GM12878 (cell line): ENCODE results near the gene RGS6. TPM values are rescaled to one million over a fixed set of nuclear protein-coding genes. Genes with fewer than 3 reads are reported as not detected.

Source experiments
- ATAC-seq: fragments of 200-7000 bp; cut with Tn5 transposase; 3 replicates; pipeline ENCODE4 v1.9.1; 2020; ENCODE audit warnings: mild to moderate bottlenecking, moderate library complexity
- BruUV-seq: library from RNA; stranded (reverse); fragments of 400-500 nt; replicated peaks from 2 replicates; lab custom pipeline; 2021; lab: Mats Ljungman, UMichigan
- CTCF ChIA-PET: fragments of 300-600 bp; sonication (Branson Sonifier 250); formaldehyde crosslinking; extraction: SDS; loops from one replicate; lab custom pipeline; 2021; ENCODE audit warnings: inconsistent platforms; lab: Yijun Ruan, JAX
- POLR2A ChIA-PET: fragments of 350-600 bp; formaldehyde crosslinking; extraction: SDS; loops from one replicate; lab custom pipeline; 2021; ENCODE audit warnings: inconsistent platforms; lab: Charles Lee
- RAD21 ChIA-PET: fragments of 300-600 bp; sonication (Branson Sonifier 250); formaldehyde crosslinking; loops from one replicate; lab custom pipeline; 2023; ENCODE audit warnings: antibody characterized with exemption; ENCODE audit not compliant: unreplicated experiment; lab: Charles Lee
- SMC1A ChIA-PET: fragments of 300-600 bp; sonication (Branson Sonifier 250); formaldehyde crosslinking; loops from one replicate; lab custom pipeline; 2023; ENCODE audit not compliant: unreplicated experiment, uncharacterized antibody; lab: Charles Lee
- DNase-seq: peaks from one replicate; pipeline ENCODE4 v3.0.0-alpha.2; 2011; ENCODE audit warnings: low read depth, low spot score
- FAIRE-seq: peaks from 3 replicates; lab custom pipeline; 2011; peaks lifted over from hg19 to GRCh38; lab: Jason Lieb, UNC
- H2AFZ ChIP-seq: 2 replicates; pipeline ENCODE4 v1.6.0; 2011; ENCODE audit warnings: low read depth, low read length, control low read depth; ENCODE audit not compliant: control insufficient read depth
- H3K27ac ChIP-seq: 2 replicates; pipeline ENCODE4 v1.5.1; 2011; ENCODE audit warnings: control low read depth; ENCODE audit not compliant: control insufficient read depth, insufficient read depth
- H3K27me3 ChIP-seq, 2 experiments: replicated peaks in 1 of 2; 2 replicates each; pipeline versions ENCODE4 v1.6.0 to v1.6.1; 2011; ENCODE audit warnings: low read length in 1 of 2; ENCODE audit not compliant: control insufficient read depth in 2 of 2, insufficient read depth in 2 of 2
- H3K36me3 ChIP-seq, 2 experiments: 2 replicates each; pipeline ENCODE4 v1.5.1; 2011; ENCODE audit warnings: low read length in 1 of 2; ENCODE audit not compliant: control insufficient read depth in 2 of 2, insufficient read depth in 2 of 2
- H3K4me1 ChIP-seq: 2 replicates; pipeline ENCODE4 v1.6.1; 2011; ENCODE audit warnings: mild to moderate bottlenecking, low read length, moderate library complexity, mixed read lengths; ENCODE audit not compliant: control insufficient read depth, insufficient read depth
- H3K4me2 ChIP-seq: 2 replicates; pipeline ENCODE4 v1.6.0; 2011; ENCODE audit warnings: control low read depth; ENCODE audit not compliant: control insufficient read depth, insufficient read depth
- H3K4me3 ChIP-seq: fragments of 200-600 bp; sonication (generic); 2 replicates; pipeline ENCODE4 v1.5.1; 2016
- H3K79me2 ChIP-seq: 2 replicates; pipeline ENCODE4 v1.6.0; 2011; ENCODE audit warnings: low read length; ENCODE audit not compliant: control insufficient read depth, insufficient read depth
- H3K9ac ChIP-seq: 2 replicates; pipeline ENCODE4 v1.8.0; 2011; ENCODE audit warnings: low read length, control low read depth, mixed read lengths; ENCODE audit not compliant: control insufficient read depth, insufficient read depth
- H3K9me3 ChIP-seq: replicated peaks from 3 replicates; pipeline ENCODE4 v1.5.1; 2011; ENCODE audit warnings: mild to moderate bottlenecking, low read length; ENCODE audit not compliant: control insufficient read depth, insufficient read depth
- H4K20me1 ChIP-seq: 2 replicates; pipeline ENCODE4 v1.6.0; 2011; ENCODE audit not compliant: control insufficient read depth, insufficient read depth
- CBX5 ChIP-seq: sonication (generic); IDR thresholded peaks from 2 replicates; pipeline ENCODE4 v1.6.1; 2016; ENCODE audit warnings: low read depth, moderate library complexity, mild to moderate bottlenecking, inconsistent platforms
- FOXM1 ChIP-seq: IDR thresholded peaks from 2 replicates; pipeline ENCODE4 v1.6.1; 2012; ENCODE audit warnings: low read depth, mild to moderate bottlenecking, inconsistent platforms, low read length, moderate library complexity
- JUND ChIP-seq: IDR thresholded peaks from 2 replicates; pipeline ENCODE4 v1.6.1; 2012; ENCODE audit warnings: low read depth, mild to moderate bottlenecking, low read length, improper control_type of control experiment, moderate library complexity
- MXI1 ChIP-seq: fragments of 150-350 bp; IDR thresholded peaks from 2 replicates; pipeline ENCODE4 v1.6.1; 2011; ENCODE audit warnings: low read depth, mild to moderate bottlenecking, inconsistent platforms, low read length, improper control_type of control experiment
- RAD21 ChIP-seq: IDR thresholded peaks from 2 replicates; pipeline ENCODE4 v1.6.1; 2011; ENCODE audit warnings: mild to moderate bottlenecking, low read depth, low read length, moderate library complexity; ENCODE audit not compliant: insufficient read depth
- SMARCA5 ChIP-seq: fragments of 450-650 bp; IDR thresholded peaks from 2 replicates; pipeline ENCODE4 v1.6.1; 2017; ENCODE audit warnings: mild to moderate bottlenecking
- SMC3 ChIP-seq: IDR thresholded peaks from 2 replicates; pipeline ENCODE4 v1.6.1; 2011; ENCODE audit warnings: low read length, improper control_type of control experiment, borderline replicate concordance
- ZNF274 ChIP-seq: IDR thresholded peaks from one replicate; pipeline ENCODE4 v1.8.0; 2011; ENCODE audit not compliant: insufficient read length, insufficient read depth
- ZNF592 ChIP-seq: fragments of 450-650 bp; IDR thresholded peaks from 2 replicates; pipeline ENCODE4 v1.6.1; 2017; ENCODE audit warnings: mild to moderate bottlenecking, moderate library complexity
- WGBS: methylation state at CpG from one replicate; pipeline ENCODE4 v1.1.6; 2016; ENCODE audit warnings: low lambda C conversion rate; ENCODE audit not compliant: insufficient replicate concordance, insufficient coverage; ENCODE audit errors: missing lambda C conversion rate; 5-methylcytosine and 5-hydroxymethylcytosine counted together
- in situ Hi-C: fragments of 300-500 bp; cut with MboI; formaldehyde crosslinking; loops from 9 replicates; pipeline ENCODE4 v1.14.3; 2018; ENCODE audit warnings: mixed read lengths
- intact Hi-C: fragments of 100-400 bp; cut with micrococcal nuclease; formaldehyde crosslinking; loops from one replicate; pipeline ENCODE4 v1.14.2; 2022; ENCODE audit not compliant: unreplicated experiment
- polyA plus RNA-seq, 11 experiments: library from polyadenylated mRNA; depleted of rRNA in 4 of 11; unstranded in 6 of 11; stranded (reverse) in 5 of 11; fragments of >200 nt; fragmentation: Nextera tagmentation in 4 of 11; fragmentation: Illumina TruSeq in 1 of 11; extraction: Ambion mirVana in 4 of 11; extraction: Trizol in 1 of 11; gene quantifications; 1 replicate in 1 of 11; 2 replicates in 10 of 11; pipeline versions ENCODE4 v1.2.1 to v1.2.3, GENCODE V29; 2011 to 2016; ENCODE audit warnings: inconsistent platforms in 2 of 11, missing spikeins in 2 of 11, low read depth in 1 of 11
- total RNA-seq, 4 experiments: library from RNA; depleted of rRNA in 3 of 4; stranded (reverse); fragments of >200 nt in 3 of 4; fragmentation: Illumina TruSeq in 1 of 4; extraction: Trizol in 1 of 4; gene quantifications; 2 replicates each; pipeline versions ENCODE4 v1.2.1 to v1.2.3, GENCODE V29; 2013 to 2021
- TF ChIP-seq, protein P1 (sequence below): fragments of 450-650 bp; IDR thresholded peaks from 2 replicates; pipeline ENCODE4 v1.6.1; 2016; ENCODE audit warnings: mild to moderate bottlenecking

Gene RGS6
- total and polyA plus RNA-seq, 10 of the 15 experiments (the other 5 are each of a cell fraction or from before 2014, with no cell fraction given): 3.9 to 18.1 (median 12.4) TPM

DNA sequence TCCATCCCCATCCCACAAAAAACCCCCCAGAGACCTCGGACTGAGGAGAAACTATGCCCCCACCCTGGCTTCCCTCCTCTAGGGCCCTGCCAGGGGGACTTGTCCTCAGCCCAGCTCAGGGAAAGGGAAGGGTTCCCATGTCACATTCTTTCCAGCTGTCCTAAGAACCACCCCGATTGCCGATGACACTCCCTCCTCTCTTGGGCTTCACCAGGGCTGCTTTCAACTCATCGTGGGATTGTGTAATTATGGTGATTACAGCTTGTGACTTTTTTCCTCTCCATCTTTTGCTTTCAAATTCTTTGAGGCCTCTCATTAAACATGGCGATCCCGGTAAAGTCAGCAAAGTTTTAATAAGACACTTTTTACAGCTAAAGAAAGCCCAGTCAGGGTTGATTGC, 617.6 kb downstream of the RGS6 start (continued):
- TF ChIP-seq FOXM1: no peak
- no peak for TF ChIP-seq CBX5
- TF ChIP-seq JUND: no peak
- no peak for TF ChIP-seq ZNF274
- TF ChIP-seq ZNF592: no peak
- no peak for TF ChIP-seq SMARCA5
- TF ChIP-seq, all 136 proteins: peak for 0

DNA sequence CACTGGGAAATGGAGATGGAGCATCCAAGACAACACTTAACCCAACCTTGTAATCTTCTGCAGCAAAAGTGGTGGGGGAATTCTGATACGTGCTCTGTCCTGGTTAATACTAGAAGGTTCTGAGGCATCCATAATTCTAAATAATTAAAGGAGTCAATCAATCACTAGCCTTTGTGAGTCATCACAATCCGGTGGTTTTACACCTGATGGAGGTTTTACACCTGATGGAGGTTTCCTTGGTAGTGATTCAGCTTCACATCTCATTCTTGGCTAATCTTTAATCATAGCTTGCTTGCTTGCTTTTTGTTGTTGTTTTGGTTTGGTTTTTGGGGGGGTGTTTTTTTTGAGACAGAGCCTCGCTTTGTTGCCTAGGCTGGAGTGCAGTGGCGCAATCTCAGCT, 618.3 kb downstream of the RGS6 start:
- no peak for DNase-seq
- no peak overlapping the region for H3K27ac ChIP-seq
- no peaks in the 10 kb centered on the region for H3K79me2 ChIP-seq
- RAD21 ChIA-PET: no interaction called here
- peak; percentile 31 for ATAC-seq
- 80% methylated on average over 4 of the region's 4 CpGs for WGBS
- H3K4me1 ChIP-seq: no peaks in the 10 kb centered on the region
- H3K36me3 ChIP-seq: no peaks in the 10 kb centered on the region
- H3K27me3 ChIP-seq: no peaks in the 10 kb centered on the region
- H2AFZ ChIP-seq: no peak overlapping the region
- no peak overlapping the region for H3K4me2 ChIP-seq
- POLR2A ChIA-PET: no interaction called here
- no TSS peak for BruUV-seq
- intact Hi-C loops: no loop called here
- CTCF ChIA-PET: interaction anchor here (2.0 kb wide), 1 partner anchor 37 kb away, joined by 7 read pairs; no protein-coding TSS in a partner anchor
- no peak overlapping the region for H3K9ac ChIP-seq
- SMC1A ChIA-PET: interaction anchor here (0.7 to 1.7 kb wide), 2 partner anchors 17 to 33 kb away, joined by 3 to 5 read pairs; no protein-coding TSS in a partner anchor
- H4K20me1 ChIP-seq: no peaks in the 10 kb centered on the region
- no peaks in the 10 kb centered on the region for H3K9me3 ChIP-seq
- FAIRE-seq: no peak
- H3K4me3 ChIP-seq: no peak overlapping the region
- TF ChIP-seq, protein P1, sequence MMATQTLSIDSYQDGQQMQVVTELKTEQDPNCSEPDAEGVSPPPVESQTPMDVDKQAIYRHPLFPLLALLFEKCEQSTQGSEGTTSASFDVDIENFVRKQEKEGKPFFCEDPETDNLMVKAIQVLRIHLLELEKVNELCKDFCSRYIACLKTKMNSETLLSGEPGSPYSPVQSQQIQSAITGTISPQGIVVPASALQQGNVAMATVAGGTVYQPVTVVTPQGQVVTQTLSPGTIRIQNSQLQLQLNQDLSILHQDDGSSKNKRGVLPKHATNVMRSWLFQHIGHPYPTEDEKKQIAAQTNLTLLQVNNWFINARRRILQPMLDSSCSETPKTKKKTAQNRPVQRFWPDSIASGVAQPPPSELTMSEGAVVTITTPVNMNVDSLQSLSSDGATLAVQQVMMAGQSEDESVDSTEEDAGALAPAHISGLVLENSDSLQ: peak; percentile 59
- no peak for TF ChIP-seq SMC3
- TF ChIP-seq RAD21: no peak
- no peak for TF ChIP-seq MXI1
- in situ Hi-C loops: no loop called here
